Right ventricle myocardium inferior (tissue), 1 donor: ENCODE measurements around the gene DEFB127. TPM values are rescaled to one million over a fixed set of nuclear protein-coding genes. Genes with fewer than 3 reads are reported as not detected.
"Not testable (repeated sequence)": the region's sequence is repeated elsewhere in the genome, so short reads cannot be mapped to it uniquely, and the experiment has no call there.

Experiments
- ATAC-seq: fragments of 200-7000 bp; cut with Tn5 transposase; one replicate; pipeline ENCODE4 v1.9.1; 2020; ENCODE audit warnings: mild to moderate bottlenecking, moderate library complexity
- DNase-seq: peaks from one replicate; pipeline ENCODE4 v3.0.0; 2021; ENCODE audit errors: missing footprints
- intact Hi-C: fragments of 100-400 bp; cut with DNase I; formaldehyde crosslinking; loops from one replicate; pipeline ENCODE4 v1.11.0; 2022
- long read RNA-seq: library from polyadenylated mRNA; unstranded; transcript quantifications from one replicate; pipeline ENCODE4 v2.0.0, GENCODE V29; 2021
- total RNA-seq: library from RNA; stranded (reverse); fragmentation: NEBNext Ultra II Directional; extraction: Animal tissue kit (Norgen Biotek cat#: 25700); gene quantifications from one replicate; pipeline ENCODE4 v1.2.1, GENCODE V29; 2021
- donor health status: DM: no; HTN: yes; CAD: no; lungs with severe emphysema.

DEFB127 gene
- total RNA-seq, result not detected
- long read RNA-seq, result 0 reads

GRCh38 chr20:157154-157553 is at the start of gene DEFB127:
Gene DEFB127 (plus strand): TSS chr20:157454. CDS start chr20:157545, 91 bp downstream.
- DNase-seq (no peak), ATAC-seq (no peak)
- intact Hi-C loops, result no loop called here

GRCh38 chr20:112396-112795 is 44.9 kb upstream of the DEFB127 start:
- intact Hi-C loops, result no loop called here
- no peak for ATAC-seq

GRCh38 chr20:117518-117917 is 39.7 kb upstream of the DEFB127 start:
- intact Hi-C loops, result no loop called here
- ATAC-seq (no peak), DNase-seq (no peak)

More at GRCh38 chr20:112396-112795, 44.9 kb upstream of the DEFB127 start:
- no peak for DNase-seq

- ATAC-seq, DNase-seq, intact Hi-C loops: not testable (repeated sequence)
Observed at GRCh38 chr20:129786-130323, 27.4 kb upstream of the DEFB127 start.

- intact Hi-C loops, result no loop called here
- no peak for DNase-seq
- ATAC-seq, result no peak
Observed at GRCh38 chr20:137668-138490, 19.4 kb upstream of the DEFB127 start.

GRCh38 chr20:142290-142689 is 15.0 kb upstream of the DEFB127 start, which contains the start of gene DEFB126:
Gene DEFB126 (plus strand): TSS chr20:142590. CDS start chr20:142629, 39 bp downstream.
- ATAC-seq, result no peak

GRCh38 chr20:145877-146276 is 11.4 kb upstream of the DEFB127 start:
- DNase-seq (no peak), ATAC-seq (no peak)
- intact Hi-C loops, result no loop called here

More at GRCh38 chr20:142290-142689, 15.0 kb upstream of the DEFB127 start, which contains the start of gene DEFB126:
- DNase-seq, result no peak
- intact Hi-C loops, result no loop called here

- intact Hi-C loops, result no loop called here
- no peak for DNase-seq
- ATAC-seq, result no peak
Observed at GRCh38 chr20:152131-152530, 5.1 kb upstream of the DEFB127 start.

- DNase-seq, result no peak
- intact Hi-C loops, result no loop called here
- no peak for ATAC-seq
Observed at GRCh38 chr20:164618-165017, 7.4 kb downstream of the DEFB127 start.

GRCh38 chr20:168876-169275 is 11.6 kb downstream of the DEFB127 start:
- DNase-seq (no peak), ATAC-seq (no peak)
- intact Hi-C loops, result no loop called here

- DNase-seq (no peak), ATAC-seq (no peak)
- intact Hi-C loops, result no loop called here
Observed at GRCh38 chr20:184288-184687, 27.0 kb downstream of the DEFB127 start.

- ATAC-seq, result no peak
- intact Hi-C loops, result no loop called here
Observed at GRCh38 chr20:187733-188132, 30.5 kb downstream of the DEFB127 start.

GRCh38 chr20:189611-190010 is 32.4 kb downstream of the DEFB127 start, which contains the start of gene DEFB128:
Gene DEFB128 (minus strand): TSS chr20:189711. CDS start chr20:189623, 88 bp downstream.
- intact Hi-C loops, result no loop called here
- ATAC-seq, result no peak
- no peak for DNase-seq

More at GRCh38 chr20:187733-188132, 30.5 kb downstream of the DEFB127 start:
- no peak for DNase-seq

- intact Hi-C loops, result no loop called here
- ATAC-seq, result no peak
- DNase-seq, result no peak
Observed at GRCh38 chr20:198225-198624, 41.0 kb downstream of the DEFB127 start.

GRCh38 chr20:199996-200395 is 42.7 kb downstream of the DEFB127 start:
- ATAC-seq, result no peak
- intact Hi-C loops, result no loop called here

GRCh38 chr20:203630-204029 is 46.4 kb downstream of the DEFB127 start:
- ATAC-seq, DNase-seq, intact Hi-C loops: not testable (repeated sequence)

More at GRCh38 chr20:199996-200395, 42.7 kb downstream of the DEFB127 start:
- no peak for DNase-seq
